A673 (cell line): ENCODE results near the gene MPO. TPM values are rescaled to one million over a fixed set of nuclear protein-coding genes. Genes with fewer than 3 reads are reported as not detected.

ENCODE experiments used
- BruUV-seq: library from RNA; stranded (reverse); fragments of 400-500 nt; replicated peaks from 2 replicates; lab custom pipeline; 2021; lab: Mats Ljungman, UMichigan
- CTCF ChIA-PET: fragments of 300-600 bp; sonication (Branson Sonifier 250); formaldehyde crosslinking; loops from one replicate; lab custom pipeline; 2022; ENCODE audit warnings: antibody characterized with exemption; lab: Charles Lee
- POLR2A ChIA-PET: fragments of 300-600 bp; sonication (Branson Sonifier 250); formaldehyde crosslinking; loops from one replicate; lab custom pipeline; 2022; ENCODE audit warnings: antibody characterized with exemption; ENCODE audit not compliant: low non-redundant PET; lab: Charles Lee
- DNase-seq: peaks from one replicate; pipeline ENCODE4 v3.0.0-alpha.2; 2015; ENCODE audit warnings: low spot score
- H3K27ac ChIP-seq: fragments of 200-600 bp; sonication (generic); 2 replicates; pipeline ENCODE4 v1.5.1; 2016; ENCODE audit warnings: mixed run types, low read depth, mild to moderate bottlenecking, mixed read lengths, antibody characterized with exemption, low read length; ENCODE audit not compliant: poor library complexity, severe bottlenecking
- H3K27me3 ChIP-seq: fragments of 200-600 bp; sonication (generic); replicated peaks from 2 replicates; pipeline ENCODE4 v1.6.1; 2017; ENCODE audit warnings: mixed run types, low read depth, mild to moderate bottlenecking, mixed read lengths, antibody characterized with exemption, low read length; ENCODE audit not compliant: insufficient read depth, poor library complexity
- H3K36me3 ChIP-seq: fragments of 200-600 bp; sonication (generic); 2 replicates; pipeline ENCODE4 v1.6.1; 2016; ENCODE audit warnings: mixed run types, mild to moderate bottlenecking, mixed read lengths, antibody characterized with exemption, low read length; ENCODE audit not compliant: insufficient read depth, poor library complexity, severe bottlenecking
- H3K4me1 ChIP-seq: fragments of 200-600 bp; sonication (generic); 2 replicates; pipeline ENCODE4 v1.6.1; 2017; ENCODE audit warnings: mixed run types, mild to moderate bottlenecking, mixed read lengths, antibody characterized with exemption, low read length; ENCODE audit not compliant: insufficient read depth, poor library complexity, severe bottlenecking
- H3K4me3 ChIP-seq: fragments of 200-600 bp; sonication (generic); 2 replicates; pipeline ENCODE4 v1.5.1; 2016; ENCODE audit warnings: low read depth, mixed run types, mild to moderate bottlenecking, mixed read lengths, low read length; ENCODE audit not compliant: poor library complexity, severe bottlenecking
- H3K9me3 ChIP-seq: fragments of 200-600 bp; sonication (generic); 2 replicates; pipeline ENCODE4 v1.6.1; 2016; ENCODE audit warnings: mixed run types, low read depth, mild to moderate bottlenecking, mixed read lengths, antibody characterized with exemption, low read length; ENCODE audit not compliant: poor library complexity, severe bottlenecking
- CTCF ChIP-seq: fragments of 300-800, 200-600 bp; sonication (generic); conservative IDR thresholded peaks from 2 replicates; pipeline ENCODE4 v1.5.1; 2017; ENCODE audit warnings: low read depth, mild to moderate bottlenecking, antibody characterized with exemption, low read length, moderate library complexity, mixed read lengths
- EZH2 ChIP-seq: fragments of 200-600 bp; sonication (generic); IDR thresholded peaks from 2 replicates; pipeline ENCODE4 v1.6.1; 2017; ENCODE audit warnings: borderline replicate concordance, low read depth, mild to moderate bottlenecking, mixed read lengths, antibody characterized with exemption, low read length; ENCODE audit not compliant: poor library complexity, severe bottlenecking
- intact Hi-C: fragments of 100-400 bp; cut with micrococcal nuclease; formaldehyde crosslinking; loops from one replicate; pipeline ENCODE4 v1.10.0; 2022; ENCODE audit not compliant: unreplicated experiment
- total RNA-seq: library from RNA; stranded (reverse); gene quantifications from 2 replicates; pipeline ENCODE4 v1.2.3, GENCODE V29; 2021

MPO gene
- total RNA-seq, 1 experiment from 2014 or later = not detected

GRCh38 chr17:58264407-58265103, 16.2 kb downstream of the MPO start:
- Histone ChIP-seq H3K27me3 (peaks cover 58% of the 10 kb centered on the region), H3K4me3 (no peak overlapping the region), H3K4me1 (no peaks in the 10 kb centered on the region), H3K36me3 (no peaks in the 10 kb centered on the region), H3K9me3 (no peaks in the 10 kb centered on the region), H3K27ac (no peak overlapping the region)
- no TSS peak for BruUV-seq
- TF ChIP-seq EZH2 (no peak), CTCF (no peak)
- ChIA-PET CTCF (no interaction called here), POLR2A (interaction anchor here (0.6 kb wide), 2 partner anchors 159 to 268 kb away, joined by 4 to 9 read pairs; no protein-coding TSS in a partner anchor)
- intact Hi-C loops = no loop called here
- DNase-seq = no peak

- H3K27me3 ChIP-seq = peaks cover 66% of the 10 kb centered on the region
- H3K27ac ChIP-seq = no peak overlapping the region
- POLR2A ChIA-PET = no interaction called here
- no peak overlapping the region for H3K4me3 ChIP-seq
- H3K9me3 ChIP-seq = no peaks in the 10 kb centered on the region
- CTCF ChIA-PET = no interaction called here
- no peak for DNase-seq
- intact Hi-C loops = no loop called here
- H3K4me1 ChIP-seq = no peaks in the 10 kb centered on the region
- H3K36me3 ChIP-seq = no peaks in the 10 kb centered on the region
- TF ChIP-seq EZH2 = no peak
- TF ChIP-seq CTCF = no peak
- no TSS peak for BruUV-seq
Observed at GRCh38 chr17:58263773-58264172, 17.0 kb downstream of the MPO start.

GRCh38 chr17:58262149-58262548, 18.6 kb downstream of the MPO start:
- CTCF ChIA-PET = no interaction called here
- peaks cover 80% of the 10 kb centered on the region for H3K27me3 ChIP-seq
- no peak for DNase-seq

More at GRCh38 chr17:58262149-58262548, 18.6 kb downstream of the MPO start:
- Histone ChIP-seq H3K36me3 (no peaks in the 10 kb centered on the region), H3K27ac (no peak overlapping the region), H3K9me3 (no peaks in the 10 kb centered on the region), H3K4me3 (no peak overlapping the region), H3K4me1 (no peaks in the 10 kb centered on the region)
- intact Hi-C loops = no loop called here
- no TSS peak for BruUV-seq
- no peak for TF ChIP-seq CTCF
- no peak for TF ChIP-seq EZH2
- POLR2A ChIA-PET = no interaction called here
